Smooth muscle cell (in vitro differentiated cells): Measurements from ENCODE around the gene RPA3. TPM values are rescaled to one million over a fixed set of nuclear protein-coding genes. Genes with fewer than 3 reads are reported as not detected.

Experiments
- DNase-seq: peaks from one replicate; lab custom pipeline; 2025; ENCODE audit not compliant: unreplicated experiment; lab: John Stamatoyannopoulos, UW
- H2AFZ ChIP-seq: fragments of 200-600 bp; sonication (generic); 2 replicates; pipeline ENCODE4 v1.6.0; 2016; ENCODE audit warnings: antibody characterized with exemption, low read depth, mild to moderate bottlenecking
- H3F3A ChIP-seq: fragments of 200-600 bp; sonication (generic); 2 replicates; pipeline ENCODE4 v1.6.0; 2017; ENCODE audit warnings: antibody characterized with exemption, low read depth
- H3K27ac ChIP-seq: fragments of 200-600 bp; sonication (generic); 2 replicates; pipeline ENCODE4 v1.5.1; 2016; ENCODE audit warnings: low read depth, mild to moderate bottlenecking
- H3K27me3 ChIP-seq: fragments of 200-600 bp; sonication (generic); 2 replicates; pipeline ENCODE4 v1.6.1; 2016; ENCODE audit warnings: low read depth, mild to moderate bottlenecking
- H3K36me3 ChIP-seq: fragments of 200-600 bp; sonication (generic); 2 replicates; pipeline ENCODE4 v1.5.1; 2016; ENCODE audit warnings: low read depth
- H3K4me1 ChIP-seq: fragments of 200-600 bp; sonication (generic); 2 replicates; pipeline ENCODE4 v1.5.1; 2016; ENCODE audit warnings: low read depth
- H3K4me2 ChIP-seq: fragments of 200-600 bp; sonication (generic); 2 replicates; pipeline ENCODE4 v1.6.0; 2016; ENCODE audit warnings: mild to moderate bottlenecking
- H3K4me3 ChIP-seq: fragments of 200-600 bp; sonication (generic); 2 replicates; pipeline ENCODE4 v1.5.1; 2016; ENCODE audit warnings: mild to moderate bottlenecking
- H3K79me2 ChIP-seq: fragments of 200-600 bp; sonication (generic); 2 replicates; pipeline ENCODE4 v1.6.0; 2016; ENCODE audit warnings: low read depth, mild to moderate bottlenecking
- H3K9ac ChIP-seq: fragments of 200-600 bp; sonication (generic); 2 replicates; pipeline ENCODE4 v1.6.0; 2016; ENCODE audit warnings: low read depth
- H3K9me3 ChIP-seq: fragments of 200-600 bp; sonication (generic); replicated peaks from 2 replicates; pipeline ENCODE4 v1.5.1; 2016; ENCODE audit warnings: low read depth
- H4K20me1 ChIP-seq: fragments of 200-600 bp; sonication (generic); 2 replicates; pipeline ENCODE4 v1.6.0; 2016; ENCODE audit warnings: low read depth
- WGBS: methylation state at CpG from one replicate; pipeline ENCODE4 v1.1.7; 2016; ENCODE audit warnings: low lambda C conversion rate; 5-methylcytosine and 5-hydroxymethylcytosine counted together
- polyA plus RNA-seq: library from polyadenylated mRNA; unstranded; fragments of >200 nt; fragmentation: Nextera tagmentation; extraction: Ambion mirVana; gene quantifications from 2 replicates; pipeline ENCODE4 v1.2.1, GENCODE V29; 2016
- total RNA-seq: library from RNA; depleted of rRNA; stranded (reverse); fragments of >200 nt; gene quantifications from 2 replicates; pipeline ENCODE4 v1.2.3, GENCODE V29; 2014
- TF ChIP-seq, protein P1 (sequence below): fragments of 200-600 bp; sonication (generic); IDR thresholded peaks from 2 replicates; pipeline ENCODE4 v1.5.1; 2017; ENCODE audit warnings: borderline replicate concordance, mild to moderate bottlenecking, antibody characterized with exemption; ENCODE audit not compliant: insufficient read depth, poor library complexity, severe bottlenecking

Gene RPA3
- total and polyA plus RNA-seq, 2 experiments from 2014 or later, result 37.2 to 63.7 TPM

DNA sequence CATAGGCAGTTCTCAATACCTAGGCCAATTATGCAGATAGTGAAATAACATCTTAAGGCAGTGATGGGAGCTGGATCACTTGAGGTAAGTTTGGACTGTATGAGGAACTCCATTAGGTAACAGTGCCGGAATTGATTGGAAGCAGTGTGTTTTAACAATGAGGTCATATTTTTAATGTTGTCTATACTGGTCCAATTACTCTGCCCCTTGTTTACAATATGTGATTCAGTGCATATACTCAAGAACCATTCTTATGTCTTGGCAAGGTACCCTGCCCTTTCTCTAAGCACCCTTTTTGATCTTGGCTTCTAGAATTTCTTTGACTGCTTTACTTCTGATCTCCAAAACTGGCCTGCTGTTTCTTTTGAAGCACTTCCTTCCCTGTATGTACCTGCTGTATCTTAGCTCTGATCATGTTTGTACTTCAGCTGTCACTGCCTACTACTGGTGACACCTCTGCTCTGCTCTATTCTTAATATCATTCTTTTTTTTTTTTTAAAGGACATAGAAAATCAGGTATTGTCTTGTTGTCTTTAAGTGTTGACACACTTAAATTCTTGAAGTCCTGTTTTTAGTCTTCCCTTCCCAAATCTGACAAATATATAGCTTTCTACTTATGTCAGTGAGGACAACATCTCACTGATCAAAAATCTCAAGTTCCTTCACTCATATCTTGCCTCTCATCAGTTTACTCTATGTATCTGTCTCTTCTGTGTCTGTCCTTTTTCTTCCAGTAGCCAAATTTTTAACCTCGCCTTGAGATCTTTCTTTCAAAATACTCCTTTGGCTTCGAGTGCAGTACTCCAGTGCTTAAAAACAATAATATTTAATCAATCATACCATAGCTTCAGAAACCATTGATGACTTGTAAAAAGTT, 46.4 kb upstream of the RPA3 start:
- H4K20me1 ChIP-seq, result no peaks in the 10 kb centered on the region
- no peak overlapping the region for H3K4me2 ChIP-seq
- TF ChIP-seq, protein P1, sequence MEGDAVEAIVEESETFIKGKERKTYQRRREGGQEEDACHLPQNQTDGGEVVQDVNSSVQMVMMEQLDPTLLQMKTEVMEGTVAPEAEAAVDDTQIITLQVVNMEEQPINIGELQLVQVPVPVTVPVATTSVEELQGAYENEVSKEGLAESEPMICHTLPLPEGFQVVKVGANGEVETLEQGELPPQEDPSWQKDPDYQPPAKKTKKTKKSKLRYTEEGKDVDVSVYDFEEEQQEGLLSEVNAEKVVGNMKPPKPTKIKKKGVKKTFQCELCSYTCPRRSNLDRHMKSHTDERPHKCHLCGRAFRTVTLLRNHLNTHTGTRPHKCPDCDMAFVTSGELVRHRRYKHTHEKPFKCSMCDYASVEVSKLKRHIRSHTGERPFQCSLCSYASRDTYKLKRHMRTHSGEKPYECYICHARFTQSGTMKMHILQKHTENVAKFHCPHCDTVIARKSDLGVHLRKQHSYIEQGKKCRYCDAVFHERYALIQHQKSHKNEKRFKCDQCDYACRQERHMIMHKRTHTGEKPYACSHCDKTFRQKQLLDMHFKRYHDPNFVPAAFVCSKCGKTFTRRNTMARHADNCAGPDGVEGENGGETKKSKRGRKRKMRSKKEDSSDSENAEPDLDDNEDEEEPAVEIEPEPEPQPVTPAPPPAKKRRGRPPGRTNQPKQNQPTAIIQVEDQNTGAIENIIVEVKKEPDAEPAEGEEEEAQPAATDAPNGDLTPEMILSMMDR, result no peak
- H2AFZ ChIP-seq, result no peak overlapping the region
- H3K9ac ChIP-seq, result no peak overlapping the region
- no peaks in the 10 kb centered on the region for H3K9me3 ChIP-seq
- no peaks in the 10 kb centered on the region for H3K36me3 ChIP-seq
- no peak overlapping the region for H3K27ac ChIP-seq
- peaks cover 3% of the 10 kb centered on the region for H3K79me2 ChIP-seq
- 90% methylated on average over 3 of the region's 3 CpGs for WGBS
- H3K4me3 ChIP-seq, result no peak overlapping the region
- H3K4me1 ChIP-seq, result peaks cover 12% of the 10 kb centered on the region
- no peaks in the 10 kb centered on the region for H3K27me3 ChIP-seq
- DNase-seq, result no peak
- H3F3A ChIP-seq, result peaks cover 13% of the 10 kb centered on the region

DNA sequence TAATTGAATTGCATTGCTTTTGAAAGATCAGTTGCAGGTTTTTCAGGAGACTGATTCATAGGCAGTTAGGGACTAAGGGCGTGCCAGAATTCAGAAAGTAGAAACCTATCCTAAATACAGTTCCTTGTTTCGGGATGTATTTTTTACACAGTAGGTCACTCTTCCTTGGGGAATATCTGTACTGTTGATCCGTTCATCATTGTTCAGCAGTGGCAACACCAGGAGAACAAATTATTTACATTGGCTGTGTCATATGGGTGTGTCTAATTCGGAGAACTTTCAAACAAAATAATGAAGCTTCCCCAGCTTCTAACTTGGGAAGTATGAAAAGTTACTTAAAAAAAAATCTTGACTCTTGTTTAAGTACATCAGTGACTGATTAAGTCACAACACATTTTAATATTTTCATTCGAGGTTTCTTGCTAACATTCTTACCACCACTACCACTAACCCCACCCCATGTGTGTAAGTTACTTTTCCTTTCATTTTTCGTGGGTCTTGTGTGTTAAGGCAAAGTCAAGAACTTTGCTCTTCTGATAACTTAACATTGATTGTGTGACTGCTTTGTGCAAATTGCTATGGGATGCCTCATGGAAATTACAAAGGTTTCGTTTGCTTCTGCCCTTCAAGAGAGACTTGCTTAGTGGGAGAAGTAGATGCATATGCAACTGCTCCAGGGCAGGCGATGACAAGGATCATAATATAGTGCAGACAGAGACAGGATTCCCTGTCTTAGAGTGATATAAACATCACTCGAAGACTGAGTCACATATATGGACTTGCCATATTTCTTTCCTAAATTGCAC, 43.8 kb upstream of the RPA3 start:
- H2AFZ ChIP-seq, result peak overlapping the region; percentile 3
- H3K79me2 ChIP-seq, result peaks cover 3% of the 10 kb centered on the region
- H3K4me2 ChIP-seq, result peak overlapping the region; percentile 79
- no peaks in the 10 kb centered on the region for H3K27me3 ChIP-seq
- TF ChIP-seq, protein P1, result no peak
- no peaks in the 10 kb centered on the region for H4K20me1 ChIP-seq
- DNase-seq, result no peak
- peaks cover 17% of the 10 kb centered on the region for H3F3A ChIP-seq
- H3K27ac ChIP-seq, result peak overlapping the region; percentile 84
- H3K4me3 ChIP-seq, result peak overlapping the region; percentile 40
- H3K9ac ChIP-seq, result peak overlapping the region; percentile 46
- H3K9me3 ChIP-seq, result no peaks in the 10 kb centered on the region
- peaks cover 15% of the 10 kb centered on the region for H3K4me1 ChIP-seq
- H3K36me3 ChIP-seq, result no peaks in the 10 kb centered on the region
- 26% methylated on average over 9 of the region's 9 CpGs for WGBS

DNA sequence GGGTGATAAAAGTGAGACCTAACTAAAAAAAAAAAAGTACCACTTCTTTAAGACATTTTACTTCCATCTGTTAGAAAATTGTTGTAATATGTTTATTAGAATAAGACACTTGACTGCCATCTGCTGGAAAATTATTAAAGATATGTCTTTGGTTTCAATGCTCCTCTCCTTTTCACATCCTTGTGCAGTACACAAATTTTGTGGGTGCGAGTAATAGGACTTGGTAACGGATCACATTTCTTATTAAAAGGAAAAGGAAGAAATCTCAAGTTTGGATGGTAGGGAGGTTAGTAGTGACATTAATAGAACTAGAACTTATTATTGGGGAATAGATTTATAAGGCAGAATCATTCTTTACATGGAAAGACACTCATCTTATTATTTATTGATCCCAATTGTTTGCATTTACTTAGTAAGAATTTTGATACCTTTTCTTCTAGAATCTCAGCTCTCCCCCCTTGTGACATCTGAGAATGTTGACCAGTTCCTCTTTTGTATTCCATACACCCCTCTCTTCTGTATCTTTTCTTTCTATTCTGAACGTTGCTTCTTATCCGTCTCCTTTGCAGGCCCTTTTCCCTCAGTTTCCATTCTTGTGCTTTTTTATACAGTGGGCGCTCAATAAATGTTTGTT, 43.0 kb upstream of the RPA3 start:
- peak overlapping the region; percentile 46 for H3K9ac ChIP-seq
- no peaks in the 10 kb centered on the region for H4K20me1 ChIP-seq
- H3K4me2 ChIP-seq, result peak overlapping the region; percentile 79
- H3K4me1 ChIP-seq, result peaks cover 21% of the 10 kb centered on the region
- H3K79me2 ChIP-seq, result peaks cover 3% of the 10 kb centered on the region
- H3K27me3 ChIP-seq, result no peaks in the 10 kb centered on the region
- H3K36me3 ChIP-seq, result no peaks in the 10 kb centered on the region
- peak overlapping the region; percentile 40 for H3K4me3 ChIP-seq
- DNase-seq, result no peak
- no peak overlapping the region for H2AFZ ChIP-seq
- peak overlapping the region; percentile 84 for H3K27ac ChIP-seq
- H3K9me3 ChIP-seq, result no peaks in the 10 kb centered on the region
- TF ChIP-seq, protein P1, result peak; percentile 37
- WGBS, result 89% methylated on average over 5 of the region's 5 CpGs
- peaks cover 19% of the 10 kb centered on the region for H3F3A ChIP-seq
